Measurements from ENCODE around the gene NRDC. TPM values are rescaled to one million over a fixed set of nuclear protein-coding genes. Genes with fewer than 3 reads are reported as not detected.

Gene NRDC
- total RNA-seq, 2 experiments from 2014 or later, result 119 to 124 TPM

DNA sequence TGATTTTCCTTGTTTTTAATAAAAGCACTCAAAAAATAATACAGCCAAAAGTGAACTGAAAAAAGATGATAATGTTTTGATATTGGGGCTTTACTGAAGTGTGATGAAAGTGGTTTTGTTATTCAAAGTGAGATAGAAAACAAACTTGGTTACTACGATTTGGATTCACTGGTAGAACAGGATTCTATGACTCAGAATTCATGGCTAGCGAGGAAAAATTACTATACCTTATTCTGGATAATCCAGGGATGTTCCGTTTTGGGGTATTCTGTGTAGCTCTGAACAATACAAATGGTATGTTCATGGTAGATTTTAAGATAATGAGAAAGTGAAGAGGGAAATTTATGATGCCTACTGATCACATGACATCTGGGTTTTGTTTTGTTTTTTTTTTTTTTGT, 117.7 kb downstream of the NRDC start:
- CTCF ChIA-PET, result interaction anchor here (1.1 to 1.7 kb wide), 2 partner anchors 9 to 12 kb away, joined by 3 to 9 read pairs; no protein-coding TSS in a partner anchor
- TF ChIP-seq, protein P1, sequence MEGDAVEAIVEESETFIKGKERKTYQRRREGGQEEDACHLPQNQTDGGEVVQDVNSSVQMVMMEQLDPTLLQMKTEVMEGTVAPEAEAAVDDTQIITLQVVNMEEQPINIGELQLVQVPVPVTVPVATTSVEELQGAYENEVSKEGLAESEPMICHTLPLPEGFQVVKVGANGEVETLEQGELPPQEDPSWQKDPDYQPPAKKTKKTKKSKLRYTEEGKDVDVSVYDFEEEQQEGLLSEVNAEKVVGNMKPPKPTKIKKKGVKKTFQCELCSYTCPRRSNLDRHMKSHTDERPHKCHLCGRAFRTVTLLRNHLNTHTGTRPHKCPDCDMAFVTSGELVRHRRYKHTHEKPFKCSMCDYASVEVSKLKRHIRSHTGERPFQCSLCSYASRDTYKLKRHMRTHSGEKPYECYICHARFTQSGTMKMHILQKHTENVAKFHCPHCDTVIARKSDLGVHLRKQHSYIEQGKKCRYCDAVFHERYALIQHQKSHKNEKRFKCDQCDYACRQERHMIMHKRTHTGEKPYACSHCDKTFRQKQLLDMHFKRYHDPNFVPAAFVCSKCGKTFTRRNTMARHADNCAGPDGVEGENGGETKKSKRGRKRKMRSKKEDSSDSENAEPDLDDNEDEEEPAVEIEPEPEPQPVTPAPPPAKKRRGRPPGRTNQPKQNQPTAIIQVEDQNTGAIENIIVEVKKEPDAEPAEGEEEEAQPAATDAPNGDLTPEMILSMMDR (IDR thresholded peaks at IDR 0.05), result no peak
- Mint-ChIP-seq H3K27me3 (no peaks in the 10 kb centered on the region), H3K4me3 (no peak overlapping the region), H3K9me3 (no peaks in the 10 kb centered on the region), H3K36me3 (ENCODE audit: low read depth) (peaks cover 8% of the 10 kb centered on the region), H3K4me1 (ENCODE audit: low read depth) (peaks cover 20% of the 10 kb centered on the region), H3K27ac (no peak overlapping the region)
- intact Hi-C loops (cut with micrococcal nuclease), result no loop called here
- POLR2A ChIA-PET, result interaction anchor here (0.6 kb wide), 1 partner anchor 86 kb away, joined by 4 read pairs; no protein-coding TSS in a partner anchor
- ATAC-seq (no peak), DNase-seq (no peak)

DNA sequence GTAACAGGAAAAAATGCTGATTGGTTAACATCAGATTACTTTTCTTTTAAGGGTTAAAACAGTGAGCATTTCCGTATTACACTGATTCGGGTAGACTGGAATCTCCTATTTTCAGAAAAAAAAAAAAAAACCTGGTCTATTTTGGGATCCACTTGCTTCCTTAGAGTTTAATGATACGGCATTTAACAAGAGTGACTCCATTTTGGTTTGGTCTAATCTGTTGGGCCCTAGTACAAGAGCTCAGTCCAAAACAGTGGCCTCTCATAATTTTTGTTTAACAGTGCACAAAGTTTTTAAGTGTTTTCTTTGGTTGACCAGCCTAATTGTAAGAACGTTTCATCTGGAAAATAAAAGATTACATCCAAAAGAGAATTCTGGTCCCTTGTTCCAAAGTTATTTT, 120.2 kb downstream of the NRDC start:
- peaks cover 21% of the 10 kb centered on the region for H3K4me1 Mint-ChIP-seq (ENCODE audit: low read depth)
- H3K27me3 Mint-ChIP-seq, result no peaks in the 10 kb centered on the region
- no peaks in the 10 kb centered on the region for H3K9me3 Mint-ChIP-seq
- ATAC-seq (no peak), DNase-seq (no peak)
- H3K36me3 Mint-ChIP-seq (ENCODE audit: low read depth), result peaks cover 7% of the 10 kb centered on the region
- H3K4me3 Mint-ChIP-seq, result no peak overlapping the region
- intact Hi-C loops (cut with micrococcal nuclease), result no loop called here
- ChIA-PET POLR2A (interaction anchor here (0.8 kb wide), 1 partner anchor 166 kb away, joined by 3 read pairs; no protein-coding TSS in a partner anchor), CTCF (interaction anchor here (0.7 kb wide), 1 partner anchor 11 kb away, joined by 3 read pairs; no protein-coding TSS in a partner anchor)
- H3K27ac Mint-ChIP-seq, result no peak overlapping the region
- TF ChIP-seq, protein P1 (IDR thresholded peaks at IDR 0.05), result no peak

DNA sequence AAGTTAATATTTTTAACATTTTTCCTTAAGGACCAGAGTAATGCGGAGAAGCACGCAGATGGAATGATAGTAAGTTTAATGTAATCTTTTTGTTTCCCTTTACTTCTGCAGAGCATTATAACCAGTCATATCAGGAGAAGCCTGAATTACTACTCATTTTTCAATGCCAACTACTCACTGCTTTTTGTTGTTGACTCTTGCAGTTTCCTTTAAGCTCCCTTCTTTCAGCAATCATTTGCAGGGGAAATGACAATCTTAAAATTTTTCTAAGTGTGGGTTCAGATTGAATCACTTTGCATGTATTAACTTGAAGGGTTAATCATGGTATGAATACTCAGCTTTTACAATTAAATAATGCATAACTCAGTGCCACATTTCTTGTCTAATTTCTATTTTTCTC, 122.2 kb downstream of the NRDC start:
- intact Hi-C loops (cut with micrococcal nuclease), result no loop called here
- H3K27me3 Mint-ChIP-seq, result no peaks in the 10 kb centered on the region
- no peak for DNase-seq
- ChIA-PET POLR2A (interaction anchor here (0.8 kb wide), 1 partner anchor 14 kb away, joined by 3 read pairs; no protein-coding TSS in a partner anchor), CTCF (interaction anchor here (1.5 kb wide), 1 partner anchor 13 kb away, joined by 7 read pairs; no protein-coding TSS in a partner anchor)
- peaks cover 15% of the 10 kb centered on the region for H3K36me3 Mint-ChIP-seq (ENCODE audit: low read depth)
- H3K4me3 Mint-ChIP-seq, result no peak overlapping the region
- ATAC-seq, result no peak
- H3K4me1 Mint-ChIP-seq (ENCODE audit: low read depth), result peaks cover 17% of the 10 kb centered on the region
- TF ChIP-seq, protein P1 (IDR thresholded peaks at IDR 0.05), result no peak
- H3K9me3 Mint-ChIP-seq, result peaks cover 4% of the 10 kb centered on the region
- H3K27ac Mint-ChIP-seq, result no peak overlapping the region

DNA sequence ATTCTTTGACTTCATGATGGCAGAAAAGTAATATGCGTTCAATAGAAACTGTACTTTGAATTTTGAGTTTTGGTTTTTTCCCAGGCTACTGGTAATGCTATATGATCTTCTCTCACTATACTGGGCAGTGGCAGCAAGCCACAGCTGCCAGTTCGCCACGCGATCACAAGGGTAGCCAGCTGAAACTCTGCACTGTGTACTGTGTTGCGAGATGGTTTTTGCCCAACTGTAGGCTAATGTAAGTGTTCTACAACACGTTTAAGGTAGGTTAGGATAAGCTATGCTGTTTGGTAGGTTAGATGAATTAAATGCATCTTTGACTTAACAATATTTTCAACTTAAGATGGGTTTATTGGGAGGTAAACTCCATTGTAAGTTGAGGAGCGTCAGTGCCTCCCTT, 123.1 kb downstream of the NRDC start:
- no peak overlapping the region for H3K4me3 Mint-ChIP-seq
- peaks cover 14% of the 10 kb centered on the region for H3K4me1 Mint-ChIP-seq (ENCODE audit: low read depth)
- ATAC-seq, result no peak
- intact Hi-C loops (cut with micrococcal nuclease), result no loop called here
- DNase-seq, result no peak
- TF ChIP-seq, protein P1 (IDR thresholded peaks at IDR 0.05), result no peak
- ChIA-PET CTCF (interaction anchor here (1.5 kb wide), 1 partner anchor 14 kb away, joined by 7 read pairs; no protein-coding TSS in a partner anchor), POLR2A (interaction anchor here (0.6 kb wide), 1 partner anchor 15 kb away, joined by 3 read pairs; no protein-coding TSS in a partner anchor)
- no peak overlapping the region for H3K27ac Mint-ChIP-seq
- peaks cover 17% of the 10 kb centered on the region for H3K36me3 Mint-ChIP-seq (ENCODE audit: low read depth)
- no peaks in the 10 kb centered on the region for H3K27me3 Mint-ChIP-seq
- peaks cover 4% of the 10 kb centered on the region for H3K9me3 Mint-ChIP-seq

DNA sequence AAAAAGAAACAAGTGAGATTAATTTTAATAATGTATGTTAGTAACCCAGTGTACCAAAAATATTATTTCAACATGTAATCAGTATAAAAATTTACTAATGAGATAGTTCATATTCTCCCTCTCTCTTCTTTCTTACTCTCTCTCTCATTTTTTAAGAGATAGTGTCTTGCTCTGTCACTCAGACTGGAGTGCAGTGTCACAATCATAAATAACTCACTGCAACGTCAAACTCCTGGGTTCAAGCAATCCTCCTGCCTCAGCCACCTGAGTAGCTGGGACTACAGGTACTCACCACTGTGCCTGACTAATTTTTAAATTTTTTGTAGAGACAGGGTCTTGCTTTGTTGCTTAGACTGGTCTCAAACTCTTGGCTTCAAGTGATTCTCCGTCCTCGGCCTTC, 123.9 kb downstream of the NRDC start:
- peaks cover 7% of the 10 kb centered on the region for H3K4me1 Mint-ChIP-seq (ENCODE audit: low read depth)
- DNase-seq (no peak), ATAC-seq (no peak)
- intact Hi-C loops (cut with micrococcal nuclease), result no loop called here
- TF ChIP-seq, protein P1 (IDR thresholded peaks at IDR 0.05), result no peak
- peaks cover 18% of the 10 kb centered on the region for H3K36me3 Mint-ChIP-seq (ENCODE audit: low read depth)
- peaks cover 4% of the 10 kb centered on the region for H3K9me3 Mint-ChIP-seq
- no peak overlapping the region for H3K27ac Mint-ChIP-seq
- CTCF ChIA-PET, result no interaction called here
- POLR2A ChIA-PET, result no interaction called here
- no peak overlapping the region for H3K4me3 Mint-ChIP-seq
- no peaks in the 10 kb centered on the region for H3K27me3 Mint-ChIP-seq

Measured in activated CD8-positive, alpha-beta T cell treated with anti-CD3 and anti-CD28 coated beads for 36 hours (primary cell).